Transverse colon (tissue), 4 donors: ENCODE results near the gene RIMBP2.

Source experiments
- CTCF ChIP-seq, 5 experiments: fragments of 200-600 bp in 3 of 5; fragments of 450-650 bp in 2 of 5; sonication (generic) in 3 of 5; IDR thresholded peaks; 1 replicate in 2 of 5; 2 replicates in 3 of 5; pipeline ENCODE4 v1.5.1; 2016 to 2017; ENCODE audit warnings: antibody characterized with exemption in 5 of 5, inconsistent platforms in 3 of 5, mild to moderate bottlenecking in 2 of 5, moderate library complexity in 1 of 5
- EP300 ChIP-seq: sonication (generic); formaldehyde crosslinking; IDR thresholded peaks from one replicate; pipeline ENCODE4 v1.6.1; 2017; ENCODE audit warnings: antibody characterized with exemption, low read depth
- POLR2A ChIP-seq: fragments of 450-650 bp; IDR thresholded peaks from one replicate; pipeline ENCODE4 v1.6.1; 2016; ENCODE audit warnings: antibody characterized with exemption, mild to moderate bottlenecking, moderate library complexity
- POLR2AphosphoS5 ChIP-seq, 3 donors: sonication (generic); formaldehyde crosslinking; IDR thresholded peaks; one replicate each; pipeline ENCODE4 v1.6.1; 2016; ENCODE audit warnings: antibody characterized with exemption in 3 of 3

GRCh38 chr12:130613831-130614529, 102.1 kb downstream of the RIMBP2 start:
- TF ChIP-seq EP300: no peak
- no peak for TF ChIP-seq CTCF (IDR thresholded peaks at IDR 0.05)
- TF ChIP-seq POLR2A: no peak
- no peak for TF ChIP-seq POLR2AphosphoS5 (IDR thresholded peaks at IDR 0.05)
